GM23248 (cell line): Measurements from ENCODE around the gene RERE.

Experiments
- EZH2 ChIP-seq: fragments of 200-600 bp; sonication (generic); IDR thresholded peaks from 2 replicates; pipeline ENCODE4 v1.6.1; 2018; ENCODE audit warnings: antibody characterized with exemption, mild to moderate bottlenecking; ENCODE audit not compliant: insufficient read depth, poor library complexity, severe bottlenecking
- EZH2phosphoT487 ChIP-seq: fragments of 200-600 bp; sonication (generic); IDR thresholded peaks from 2 replicates; pipeline ENCODE4 v1.6.1; 2018; ENCODE audit warnings: antibody characterized with exemption, moderate library complexity, mild to moderate bottlenecking, low read depth; ENCODE audit not compliant: insufficient read depth

DNA sequence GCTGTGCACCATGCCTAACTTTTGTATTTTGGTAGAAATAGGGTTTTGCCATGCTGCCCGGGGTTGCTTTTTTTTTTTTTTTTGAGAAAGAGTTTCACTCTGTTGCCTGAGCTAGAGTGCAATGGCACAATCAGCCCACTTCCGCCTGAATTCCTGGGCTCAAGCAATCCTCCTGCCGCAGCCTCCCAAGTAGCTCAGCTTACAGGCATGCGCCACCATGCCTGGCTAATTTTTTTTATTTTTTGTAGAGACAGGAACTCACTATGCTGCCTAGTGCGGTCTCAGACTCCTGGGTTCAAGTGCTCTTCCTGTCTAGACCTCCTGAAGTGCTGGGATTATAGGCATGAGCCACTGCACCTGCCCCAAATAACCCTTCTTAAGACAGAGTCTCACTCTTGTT, 346.0 kb downstream of the RERE start:
- TF ChIP-seq EZH2: no peak
- no peak for TF ChIP-seq EZH2phosphoT487
